Breast epithelium (tissue), 3 donors: ENCODE measurements around the gene MT1G.

Experiments used
- CTCF ChIP-seq, 3 donors: fragments of 450-650 bp; IDR thresholded peaks; one replicate each; pipeline ENCODE4 v1.5.1; 2016 to 2017; ENCODE audit warnings: antibody characterized with exemption in 3 of 3, mild to moderate bottlenecking in 3 of 3, moderate library complexity in 3 of 3
- POLR2AphosphoS5 ChIP-seq, 3 donors: sonication (generic); formaldehyde crosslinking; IDR thresholded peaks; one replicate each; pipeline ENCODE4 v1.6.1; 2017; ENCODE audit warnings: antibody characterized with exemption in 3 of 3

GRCh38 chr16:56695246-56695645 is 27.4 kb upstream of the MT1G start:
- TF ChIP-seq CTCF (IDR thresholded peaks at IDR 0.05) (no peak), POLR2AphosphoS5 (IDR thresholded peaks at IDR 0.05) (no peak)
